ENCODE measurements around the gene GNB1L. TPM values are rescaled to one million over a fixed set of nuclear protein-coding genes. Genes with fewer than 3 reads are reported as not detected.

GNB1L gene
- total and polyA plus RNA-seq, 10 of the 15 experiments (the other 5 are each of a cell fraction or from before 2014, with no cell fraction given): 0.21 to 19.4 (median 6.8) TPM

DNA sequence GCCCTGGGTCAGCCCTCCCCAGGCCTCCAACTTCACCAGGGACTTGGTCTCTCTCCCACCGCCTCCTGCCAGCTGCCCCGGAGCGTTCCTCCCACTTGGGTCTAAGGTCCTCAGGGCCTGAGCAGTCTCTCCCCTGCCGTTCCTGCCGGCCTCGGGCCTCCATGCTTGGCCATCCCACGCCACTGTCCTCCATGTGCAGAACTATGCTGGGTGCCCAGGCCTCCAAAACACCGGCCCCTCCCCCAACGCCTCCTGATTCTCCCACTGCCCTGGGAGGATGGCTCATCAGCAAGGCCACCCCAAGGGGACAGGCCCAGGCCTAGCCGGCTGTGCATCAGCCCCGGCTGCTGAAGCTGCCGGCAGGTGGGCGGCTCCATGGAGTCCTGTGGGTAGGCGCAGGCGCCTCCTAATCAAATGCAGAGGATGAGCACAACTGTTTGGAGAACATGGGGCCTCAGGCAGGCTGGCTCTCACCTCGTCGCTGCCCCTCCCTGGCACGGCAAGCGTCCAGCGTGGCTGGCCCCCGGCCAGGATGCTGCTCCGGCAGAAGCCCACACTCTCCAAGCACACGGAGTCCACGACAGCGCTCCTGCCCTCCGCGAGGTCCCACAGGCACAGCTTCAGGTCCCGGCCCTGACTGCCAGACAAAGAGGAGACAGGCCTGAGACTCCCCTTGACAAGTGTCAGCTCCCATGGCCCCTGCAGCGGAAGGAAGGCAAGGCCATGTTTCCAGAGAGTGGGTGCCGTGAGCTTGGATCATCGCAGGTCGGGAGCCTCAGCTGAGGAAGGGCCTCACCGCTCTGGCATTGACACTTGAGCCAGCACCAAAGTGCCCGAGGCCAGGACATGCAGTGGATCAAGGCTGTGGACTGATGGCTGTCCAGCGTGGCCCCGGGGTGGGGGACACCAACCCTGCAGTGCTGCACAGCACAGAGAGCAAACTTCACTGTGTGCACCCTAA, 42.6 kb downstream of the GNB1L start:
- no TSS peak for BruUV-seq (replicated peaks)
- ChIA-PET POLR2A (no interaction called here), RAD21 (ENCODE audit: unreplicated experiment) (no interaction called here), SMC1A (ENCODE audit: uncharacterized antibody, unreplicated experiment) (no interaction called here), CTCF (no interaction called here)
- Histone ChIP-seq H3K4me3 (no peak overlapping the region), H3K36me3 (ENCODE audit: control insufficient read depth in 2 of 2, insufficient read depth in 2 of 2, low read length in 1 of 2) (peaks cover 0 to 2% of the 10 kb centered on the region in 2 experiments; a peak in 1 of 4 replicates), H3K9ac (ENCODE audit: control insufficient read depth, insufficient read depth, low read length) (no peak overlapping the region), H4K20me1 (ENCODE audit: control insufficient read depth, insufficient read depth) (no peaks in the 10 kb centered on the region), H3K27me3 (replicated peaks in 1 of 2; ENCODE audit: control insufficient read depth in 2 of 2, insufficient read depth in 2 of 2, low read length in 1 of 2) (no peaks in the 10 kb centered on the region), H3K4me1 (ENCODE audit: control insufficient read depth, insufficient read depth, low read length) (no peaks in the 10 kb centered on the region), H3K79me2 (ENCODE audit: control insufficient read depth, insufficient read depth, low read length) (no peaks in the 10 kb centered on the region), H3K9me3 (replicated peaks; ENCODE audit: control insufficient read depth, insufficient read depth, low read length) (no peaks in the 10 kb centered on the region), H3K4me2 (ENCODE audit: control insufficient read depth, insufficient read depth) (no peak overlapping the region), H2AFZ (ENCODE audit: control insufficient read depth, low read depth, low read length) (no peak overlapping the region), H3K27ac (ENCODE audit: control insufficient read depth, insufficient read depth) (no peak overlapping the region)
- no peak for FAIRE-seq
- WGBS (ENCODE audit: insufficient coverage, insufficient replicate concordance, low lambda C conversion rate, missing lambda C conversion rate): 97% methylated on average over 36 of the region's 36 CpGs
- TF ChIP-seq CREM (IDR thresholded peaks at IDR 0.05; ENCODE audit: low read depth): no peak
- no peak for TF ChIP-seq FOS (IDR thresholded peaks at IDR 0.05; ENCODE audit: borderline replicate concordance, extremely low read depth, insufficient read length)
- in situ Hi-C loops (cut with MboI) (no loop called here), intact Hi-C loops (cut with micrococcal nuclease; ENCODE audit: unreplicated experiment) (no loop called here)
- no peak for ATAC-seq
- DNase-seq (ENCODE audit: low read depth, low spot score): no peak

DNA sequence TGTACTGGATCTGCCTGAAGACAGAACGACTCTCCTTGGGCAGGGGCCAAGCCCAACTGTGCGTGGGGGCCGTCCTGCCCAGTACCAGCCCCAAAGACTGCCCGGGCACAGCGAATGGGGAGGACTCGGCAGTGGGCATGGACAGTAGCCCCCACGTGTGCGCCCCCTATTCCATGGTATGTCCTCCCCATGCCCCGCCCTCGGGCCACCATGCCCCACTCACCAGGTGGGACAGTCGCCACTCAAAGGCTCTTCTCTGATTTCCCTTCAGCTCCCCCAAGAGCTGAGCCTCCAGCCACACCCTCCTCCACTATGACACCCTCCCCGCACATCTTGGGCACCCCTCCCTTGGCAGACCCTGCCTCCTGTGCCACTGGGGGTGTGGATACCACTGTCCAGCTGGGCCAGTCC, 43.5 kb downstream of the GNB1L start:
- no TSS peak for BruUV-seq (replicated peaks)
- SMC1A ChIA-PET (ENCODE audit: uncharacterized antibody, unreplicated experiment): no interaction called here
- Histone ChIP-seq H3K9me3 (replicated peaks; ENCODE audit: control insufficient read depth, insufficient read depth, low read length) (no peaks in the 10 kb centered on the region), H3K4me3 (no peak overlapping the region), H3K27ac (ENCODE audit: control insufficient read depth, insufficient read depth) (no peak overlapping the region), H3K79me2 (ENCODE audit: control insufficient read depth, insufficient read depth, low read length) (no peaks in the 10 kb centered on the region), H3K4me1 (ENCODE audit: control insufficient read depth, insufficient read depth, low read length) (no peaks in the 10 kb centered on the region), H4K20me1 (ENCODE audit: control insufficient read depth, insufficient read depth) (no peaks in the 10 kb centered on the region), H3K27me3 (replicated peaks in 1 of 2; ENCODE audit: control insufficient read depth in 2 of 2, insufficient read depth in 2 of 2, low read length in 1 of 2) (no peaks in the 10 kb centered on the region), H3K36me3 (ENCODE audit: control insufficient read depth in 2 of 2, insufficient read depth in 2 of 2, low read length in 1 of 2) (peaks cover 0 to 2% of the 10 kb centered on the region in 2 experiments; a peak in 1 of 4 replicates), H3K4me2 (ENCODE audit: control insufficient read depth, insufficient read depth) (no peak overlapping the region), H3K9ac (ENCODE audit: control insufficient read depth, insufficient read depth, low read length) (no peak overlapping the region), H2AFZ (ENCODE audit: control insufficient read depth, low read depth, low read length) (no peak overlapping the region)
- TF ChIP-seq ZZZ3 (IDR thresholded peaks at IDR 0.05; ENCODE audit: control insufficient read depth, insufficient read length, low read depth): no peak
- no peak for TF ChIP-seq STAT3 (IDR thresholded peaks at IDR 0.05; ENCODE audit: low read depth, low read length)
- TF ChIP-seq GABPA (IDR thresholded peaks at IDR 0.05; ENCODE audit: low read depth): no peak
- TF ChIP-seq, protein P1, sequence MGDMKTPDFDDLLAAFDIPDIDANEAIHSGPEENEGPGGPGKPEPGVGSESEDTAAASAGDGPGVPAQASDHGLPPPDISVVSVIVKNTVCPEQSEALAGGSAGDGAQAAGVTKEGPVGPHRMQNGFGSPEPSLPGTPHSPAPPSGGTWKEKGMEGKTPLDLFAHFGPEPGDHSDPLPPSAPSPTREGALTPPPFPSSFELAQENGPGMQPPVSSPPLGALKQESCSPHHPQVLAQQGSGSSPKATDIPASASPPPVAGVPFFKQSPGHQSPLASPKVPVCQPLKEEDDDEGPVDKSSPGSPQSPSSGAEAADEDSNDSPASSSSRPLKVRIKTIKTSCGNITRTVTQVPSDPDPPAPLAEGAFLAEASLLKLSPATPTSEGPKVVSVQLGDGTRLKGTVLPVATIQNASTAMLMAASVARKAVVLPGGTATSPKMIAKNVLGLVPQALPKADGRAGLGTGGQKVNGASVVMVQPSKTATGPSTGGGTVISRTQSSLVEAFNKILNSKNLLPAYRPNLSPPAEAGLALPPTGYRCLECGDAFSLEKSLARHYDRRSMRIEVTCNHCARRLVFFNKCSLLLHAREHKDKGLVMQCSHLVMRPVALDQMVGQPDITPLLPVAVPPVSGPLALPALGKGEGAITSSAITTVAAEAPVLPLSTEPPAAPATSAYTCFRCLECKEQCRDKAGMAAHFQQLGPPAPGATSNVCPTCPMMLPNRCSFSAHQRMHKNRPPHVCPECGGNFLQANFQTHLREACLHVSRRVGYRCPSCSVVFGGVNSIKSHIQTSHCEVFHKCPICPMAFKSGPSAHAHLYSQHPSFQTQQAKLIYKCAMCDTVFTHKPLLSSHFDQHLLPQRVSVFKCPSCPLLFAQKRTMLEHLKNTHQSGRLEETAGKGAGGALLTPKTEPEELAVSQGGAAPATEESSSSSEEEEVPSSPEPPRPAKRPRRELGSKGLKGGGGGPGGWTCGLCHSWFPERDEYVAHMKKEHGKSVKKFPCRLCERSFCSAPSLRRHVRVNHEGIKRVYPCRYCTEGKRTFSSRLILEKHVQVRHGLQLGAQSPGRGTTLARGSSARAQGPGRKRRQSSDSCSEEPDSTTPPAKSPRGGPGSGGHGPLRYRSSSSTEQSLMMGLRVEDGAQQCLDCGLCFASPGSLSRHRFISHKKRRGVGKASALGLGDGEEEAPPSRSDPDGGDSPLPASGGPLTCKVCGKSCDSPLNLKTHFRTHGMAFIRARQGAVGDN (IDR thresholded peaks at IDR 0.05): no peak
- TF ChIP-seq ZNF207 (IDR thresholded peaks at IDR 0.05; ENCODE audit: borderline replicate concordance): no peak
- TF ChIP-seq NR2C2 (IDR thresholded peaks at IDR 0.05; ENCODE audit: borderline replicate concordance, control insufficient read depth, insufficient read length, low read depth): no peak
- TF ChIP-seq EP300 (IDR thresholded peaks at IDR 0.05; ENCODE audit: borderline replicate concordance in 1 of 2, control insufficient read depth in 1 of 2, low read depth in 2 of 2, low read length in 2 of 2): no peak
- TF ChIP-seq RELA (IDR thresholded peaks at IDR 0.05; ENCODE audit: borderline replicate concordance, partially characterized antibody): no peak
- no peak for TF ChIP-seq IRF4 (IDR thresholded peaks at IDR 0.05; ENCODE audit: low read depth, low read length)
- TF ChIP-seq YY1 (IDR thresholded peaks at IDR 0.05; ENCODE audit: low read depth, low read length): no peak
- RAD21 ChIA-PET (ENCODE audit: unreplicated experiment): no interaction called here
- 86% methylated on average over 12 of the region's 12 CpGs for WGBS (ENCODE audit: insufficient coverage, insufficient replicate concordance, low lambda C conversion rate, missing lambda C conversion rate)
- CTCF ChIA-PET: no interaction called here
- POLR2A ChIA-PET: no interaction called here
- FAIRE-seq (no peak), ATAC-seq (no peak), DNase-seq (ENCODE audit: low read depth, low spot score) (no peak)
- in situ Hi-C loops (cut with MboI): no loop called here
- intact Hi-C loops (cut with micrococcal nuclease; ENCODE audit: unreplicated experiment): no loop called here

Measured in GM12878 (cell line).